HepG2 (cell line): ENCODE measurements around the gene PNP. TPM values are rescaled to one million over a fixed set of nuclear protein-coding genes. Genes with fewer than 3 reads are reported as not detected.
A peak's percentile ranks its signal among the peaks of the same experiment; 100 is the strongest.

ENCODE experiments used
- ARID3A ChIP-seq: IDR thresholded peaks from 2 replicates; pipeline ENCODE4 v1.6.1; 2012; ENCODE audit warnings: low read depth, low read length, improper control_type of control experiment
- BORCS8-MEF2B ChIP-seq: sonication (generic); formaldehyde crosslinking; IDR thresholded peaks from 2 replicates; pipeline ENCODE4 v1.8.0; 2022; ENCODE audit warnings: mild to moderate bottlenecking, missing genetic modification reagents
- CREB1 ChIP-seq, 2 experiments: fragments of 450-650 bp in 1 of 2; IDR thresholded peaks; 2 replicates each; pipeline ENCODE4 v1.6.1; 2016 to 2017; ENCODE audit warnings: control low read depth in 1 of 2, mild to moderate bottlenecking in 1 of 2, missing compliant biosample characterization in 1 of 2, missing genetic modification characterization in 1 of 2
- HDAC2 ChIP-seq: sonication (generic); formaldehyde crosslinking; IDR thresholded peaks from 2 replicates; pipeline ENCODE4 v1.4.0; 2020; ENCODE audit warnings: missing genetic modification reagents
- HDAC6 ChIP-seq: fragments of 200-600 bp; sonication (generic); IDR thresholded peaks from 2 replicates; pipeline ENCODE4 v1.7.0; 2017; ENCODE audit warnings: mild to moderate bottlenecking, antibody characterized with exemption, low read length, low read depth
- JUN ChIP-seq: sonication (generic); formaldehyde crosslinking; IDR thresholded peaks from 2 replicates; pipeline ENCODE4 v1.4.0; 2020; ENCODE audit warnings: mild to moderate bottlenecking, missing genetic modification reagents
- NFYC ChIP-seq: IDR thresholded peaks from 2 replicates; pipeline ENCODE4 v1.6.1; 2016; ENCODE audit warnings: missing genetic modification reagents, missing compliant biosample characterization
- ONECUT2 ChIP-seq: sonication (generic); formaldehyde crosslinking; IDR thresholded peaks from 2 replicates; pipeline ENCODE4 v1.4.0; 2020; ENCODE audit warnings: missing genetic modification reagents
- SMARCC2 ChIP-seq: fragments of 450-650 bp; IDR thresholded peaks from 2 replicates; pipeline ENCODE4 v1.6.1; 2017; ENCODE audit warnings: antibody characterized with exemption, mild to moderate bottlenecking
- TOPORS ChIP-seq: sonication (generic); formaldehyde crosslinking; IDR thresholded peaks from 2 replicates; pipeline ENCODE4 v1.8.0; 2023; ENCODE audit warnings: mild to moderate bottlenecking, missing genetic modification reagents
- ZNF350 ChIP-seq: sonication (generic); formaldehyde crosslinking; IDR thresholded peaks from 2 replicates; pipeline ENCODE4 v1.4.0; 2020; ENCODE audit warnings: mild to moderate bottlenecking, low read depth, missing genetic modification reagents, borderline replicate concordance
- ZNF678 ChIP-seq: sonication (generic); formaldehyde crosslinking; IDR thresholded peaks from 2 replicates; pipeline ENCODE4 v1.4.0; 2020; ENCODE audit warnings: mild to moderate bottlenecking, missing genetic modification reagents
- ZNF710 ChIP-seq: sonication (generic); formaldehyde crosslinking; IDR thresholded peaks from 2 replicates; pipeline ENCODE4 v1.5.0; 2020; ENCODE audit warnings: mild to moderate bottlenecking, missing genetic modification reagents, borderline replicate concordance
- ZNF761 ChIP-seq: sonication (generic); formaldehyde crosslinking; conservative IDR thresholded peaks from 2 replicates; pipeline ENCODE4 v1.4.0; 2020; ENCODE audit warnings: mild to moderate bottlenecking, missing genetic modification reagents
- ZNF800 ChIP-seq: sonication (generic); formaldehyde crosslinking; IDR thresholded peaks from 2 replicates; pipeline ENCODE4 v1.4.0; 2020; ENCODE audit warnings: missing genetic modification reagents
- polyA plus RNA-seq, 8 experiments: library from polyadenylated mRNA; depleted of rRNA in 3 of 8; stranded (reverse) in 7 of 8; unstranded in 1 of 8; fragments of >200 nt; fragmentation: Illumina TruSeq in 4 of 8; extraction: Trizol in 4 of 8; gene quantifications; 2 replicates each; pipeline versions ENCODE4 v1.2.1 to v1.2.3, GENCODE V29; 2011 to 2016; ENCODE audit warnings: low read depth in 4 of 8, missing spikeins in 1 of 8, mixed read lengths in 1 of 8; ENCODE audit not compliant: insufficient read depth in 1 of 8
- total RNA-seq, 5 experiments: library from RNA; depleted of rRNA; stranded (reverse); fragments of >200 nt; fragmentation: Illumina TruSeq; extraction: Trizol; gene quantifications; 2 replicates each; pipeline ENCODE4 v1.2.3, GENCODE V29; 2016; ENCODE audit warnings: low read depth in 1 of 5
- TF ChIP-seq, protein P1 (sequence below): fragments of 450-650 bp; IDR thresholded peaks from 2 replicates; pipeline ENCODE4 v1.6.1; 2016
- TF ChIP-seq, protein P2 (sequence below), 2 experiments: sonication (generic) in 1 of 2; formaldehyde crosslinking in 1 of 2; IDR thresholded peaks; 2 replicates each; pipeline versions ENCODE4 v1.4.0 to v1.6.1; 2018 to 2020; ENCODE audit warnings: missing genetic modification reagents in 2 of 2, borderline replicate concordance in 1 of 2, low read depth in 1 of 2, mild to moderate bottlenecking in 1 of 2, missing biosample characterization in 1 of 2
- TF ChIP-seq, protein P3 (sequence below): IDR thresholded peaks from 2 replicates; pipeline ENCODE4 v1.6.1; 2018; ENCODE audit warnings: missing genetic modification reagents, mild to moderate bottlenecking, missing compliant biosample characterization

The PNP gene
- total and polyA plus RNA-seq, 2 of the 13 experiments (the other 11 are each of a cell fraction or from before 2014, with no cell fraction given): 45.4 to 74.8 TPM

GRCh38 chr14:20469242-20469889 lies at the start of gene PNP (continued):
- TF ChIP-seq, protein P1, sequence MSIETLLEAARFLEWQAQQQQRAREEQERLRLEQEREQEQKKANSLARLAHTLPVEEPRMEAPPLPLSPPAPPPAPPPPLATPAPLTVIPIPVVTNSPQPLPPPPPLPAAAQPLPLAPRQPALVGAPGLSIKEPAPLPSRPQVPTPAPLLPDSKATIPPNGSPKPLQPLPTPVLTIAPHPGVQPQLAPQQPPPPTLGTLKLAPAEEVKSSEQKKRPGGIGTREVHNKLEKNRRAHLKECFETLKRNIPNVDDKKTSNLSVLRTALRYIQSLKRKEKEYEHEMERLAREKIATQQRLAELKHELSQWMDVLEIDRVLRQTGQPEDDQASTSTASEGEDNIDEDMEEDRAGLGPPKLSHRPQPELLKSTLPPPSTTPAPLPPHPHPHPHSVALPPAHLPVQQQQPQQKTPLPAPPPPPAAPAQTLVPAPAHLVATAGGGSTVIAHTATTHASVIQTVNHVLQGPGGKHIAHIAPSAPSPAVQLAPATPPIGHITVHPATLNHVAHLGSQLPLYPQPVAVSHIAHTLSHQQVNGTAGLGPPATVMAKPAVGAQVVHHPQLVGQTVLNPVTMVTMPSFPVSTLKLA: no peak
- TF ChIP-seq, protein P2, sequence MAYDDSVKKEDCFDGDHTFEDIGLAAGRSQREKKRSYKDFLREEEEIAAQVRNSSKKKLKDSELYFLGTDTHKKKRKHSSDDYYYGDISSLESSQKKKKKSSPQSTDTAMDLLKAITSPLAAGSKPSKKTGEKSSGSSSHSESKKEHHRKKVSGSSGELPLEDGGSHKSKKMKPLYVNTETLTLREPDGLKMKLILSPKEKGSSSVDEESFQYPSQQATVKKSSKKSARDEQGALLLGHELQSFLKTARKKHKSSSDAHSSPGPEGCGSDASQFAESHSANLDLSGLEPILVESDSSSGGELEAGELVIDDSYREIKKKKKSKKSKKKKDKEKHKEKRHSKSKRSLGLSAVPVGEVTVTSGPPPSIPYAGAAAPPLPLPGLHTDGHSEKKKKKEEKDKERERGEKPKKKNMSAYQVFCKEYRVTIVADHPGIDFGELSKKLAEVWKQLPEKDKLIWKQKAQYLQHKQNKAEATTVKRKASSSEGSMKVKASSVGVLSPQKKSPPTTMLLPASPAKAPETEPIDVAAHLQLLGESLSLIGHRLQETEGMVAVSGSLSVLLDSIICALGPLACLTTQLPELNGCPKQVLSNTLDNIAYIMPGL (CRISPR knock-in tag; IDR thresholded peaks at IDR 0.05; ENCODE audit: borderline replicate concordance in 1 of 2, low read depth in 1 of 2): peak; percentile 86 to 90
- TF ChIP-seq JUN (CRISPR knock-in tag): 0 out of 2 replicates have a peak, but pooled peaks have one; percentile 19
- peak; percentile 80; the same call in 1 of the 2 replicates for TF ChIP-seq ZNF678 (CRISPR knock-in tag)
- TF ChIP-seq HDAC2 (CRISPR knock-in tag): peak; percentile 75
- TF ChIP-seq HDAC6: no peak
- TF ChIP-seq ARID3A: no peak
- peak; percentile 67; the same call in 1 of the 2 replicates for TF ChIP-seq ZNF761 (CRISPR knock-in tag)
- peak; percentile 80 for TF ChIP-seq NFYC (CRISPR knock-in tag)
- peak; percentile 38; the same call in 1 of the 2 replicates for TF ChIP-seq BORCS8-MEF2B (CRISPR knock-in tag)
- TF ChIP-seq ONECUT2: no peak
- TF ChIP-seq, protein P3, sequence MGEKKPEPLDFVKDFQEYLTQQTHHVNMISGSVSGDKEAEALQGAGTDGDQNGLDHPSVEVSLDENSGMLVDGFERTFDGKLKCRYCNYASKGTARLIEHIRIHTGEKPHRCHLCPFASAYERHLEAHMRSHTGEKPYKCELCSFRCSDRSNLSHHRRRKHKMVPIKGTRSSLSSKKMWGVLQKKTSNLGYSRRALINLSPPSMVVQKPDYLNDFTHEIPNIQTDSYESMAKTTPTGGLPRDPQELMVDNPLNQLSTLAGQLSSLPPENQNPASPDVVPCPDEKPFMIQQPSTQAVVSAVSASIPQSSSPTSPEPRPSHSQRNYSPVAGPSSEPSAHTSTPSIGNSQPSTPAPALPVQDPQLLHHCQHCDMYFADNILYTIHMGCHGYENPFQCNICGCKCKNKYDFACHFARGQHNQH (CRISPR knock-in tag): peak; percentile 71
- no peak for TF ChIP-seq CREB1 (IDR thresholded peaks at IDR 0.05)
- no peak for TF ChIP-seq CREB1 (CRISPR knock-in tag; IDR thresholded peaks at IDR 0.05)
- no peak for TF ChIP-seq SMARCC2
- TF ChIP-seq ZNF800: peak; percentile 77; the same call in 1 of the 2 replicates
- 0 out of 2 replicates have a peak, but pooled peaks have one; percentile 21 for TF ChIP-seq ZNF710 (CRISPR knock-in tag)
- TF ChIP-seq ZNF350 (CRISPR knock-in tag): peak; percentile 89
- TF ChIP-seq TOPORS: 0 out of 2 replicates have a peak, but pooled peaks have one; percentile 57
